H1 (cell line): ENCODE data around the gene C3orf49. TPM values are rescaled to one million over a fixed set of nuclear protein-coding genes. Genes with fewer than 3 reads are reported as not detected.

Source experiments
- ASH2L ChIP-seq: fragments of 200-600, 300-600 bp; sonication (generic); IDR thresholded peaks from one replicate; pipeline ENCODE4 v1.7.1; 2017; ENCODE audit warnings: low read length
- BACH1 ChIP-seq: IDR thresholded peaks from 2 replicates; pipeline ENCODE4 v1.6.1; 2012; ENCODE audit warnings: low read length, improper control_type of control experiment
- BCL11A ChIP-seq, 2 experiments: IDR thresholded peaks; one replicate each; pipeline ENCODE4 v1.6.1; 2011; ENCODE audit warnings: low read depth in 2 of 2, low read length in 2 of 2, mild to moderate bottlenecking in 2 of 2
- BRCA1 ChIP-seq: IDR thresholded peaks from 2 replicates; pipeline ENCODE4 v1.6.1; 2012; ENCODE audit warnings: low read depth, low read length, improper control_type of control experiment
- CTCF ChIP-seq, 3 experiments: IDR thresholded peaks; 1 replicate in 2 of 3; 2 replicates in 1 of 3; pipeline versions ENCODE4 v1.5.1 to v1.6.1; 2011; ENCODE audit warnings: low read length in 3 of 3, mild to moderate bottlenecking in 3 of 3, inconsistent platforms in 2 of 3, low read depth in 1 of 3, moderate library complexity in 1 of 3; ENCODE audit not compliant: insufficient read depth in 1 of 3; ENCODE audit errors: control extremely low read depth in 1 of 3
- FOSL1 ChIP-seq: IDR thresholded peaks from 2 replicates; pipeline ENCODE4 v1.6.1; 2011; ENCODE audit warnings: mild to moderate bottlenecking, low read depth, low read length, moderate library complexity; ENCODE audit not compliant: insufficient read depth
- GTF2F1 ChIP-seq: IDR thresholded peaks from 2 replicates; pipeline ENCODE4 v1.6.1; 2012; ENCODE audit warnings: low read depth, low read length, improper control_type of control experiment, borderline replicate concordance
- NANOG ChIP-seq: IDR thresholded peaks from 2 replicates; pipeline ENCODE4 v1.6.1; 2011; ENCODE audit warnings: low read length, low read depth, mild to moderate bottlenecking, inconsistent platforms; ENCODE audit not compliant: insufficient read depth, poor library complexity, severe bottlenecking
- RFX5 ChIP-seq: IDR thresholded peaks from 2 replicates; pipeline ENCODE4 v1.6.1; 2011; ENCODE audit warnings: low read depth, low read length, improper control_type of control experiment, borderline replicate concordance
- YY1 ChIP-seq: IDR thresholded peaks from 2 replicates; pipeline ENCODE4 v1.6.1; 2011; ENCODE audit warnings: low read depth, mild to moderate bottlenecking, low read length
- polyA plus RNA-seq, 7 experiments: library from polyadenylated mRNA; depleted of rRNA in 3 of 7; stranded (reverse) in 5 of 7; unstranded in 2 of 7; fragments of >200 nt in 5 of 7; fragments of 200-250 nt in 2 of 7; gene quantifications; 1 replicate in 5 of 7; 2 replicates in 1 of 7; 4 replicates in 1 of 7; pipeline versions ENCODE4 v1.2.1 to v1.2.3, GENCODE V29; 2011 to 2013; ENCODE audit warnings: missing spikeins in 2 of 7, mixed read lengths in 2 of 7
- total RNA-seq: library from RNA; stranded (reverse); fragmentation: NEBNext Ultra II Directional; extraction: Animal tissue kit (Norgen Biotek cat#: 25700); gene quantifications from 2 replicates; pipeline ENCODE4 v1.2.1, GENCODE V29; 2021

Gene C3orf49
- total and polyA plus RNA-seq, 2 of the 8 experiments (the other 6 are each of a cell fraction or from before 2014, with no cell fraction given), result not detected

- TF ChIP-seq RFX5 (no peak), BCL11A (IDR thresholded peaks at IDR 0.05; ENCODE audit: low read depth in 2 of 2, low read length in 2 of 2) (no peak), YY1 (no peak), GTF2F1 (no peak), NANOG (no peak), FOSL1 (no peak), ASH2L (no peak), CTCF (IDR thresholded peaks at IDR 0.05; ENCODE audit: control extremely low read depth in 1 of 3, insufficient read depth in 1 of 3, low read depth in 1 of 3, low read length in 3 of 3) (no peak), BACH1 (no peak), BRCA1 (no peak)
- TF ChIP-seq, all 59 proteins: peak for 0
Observed at GRCh38 chr3:63861306-63861705, 42.2 kb downstream of the C3orf49 start (continued).
